Stimulated activated CD8-positive, alpha-beta memory T cell treated with anti-CD3 and anti-CD28 coated beads, Interleukin-7, amount 100 ng/mL, for 1 hour (primary cell): ENCODE data around the gene APOO.
"Not testable (repeated sequence)": the region's sequence is repeated elsewhere in the genome, so short reads cannot be mapped to it uniquely, and the experiment has no call there.

Source experiments
- DNase-seq, 2 donors: peaks; one replicate each; pipeline ENCODE4 v3.0.0-alpha.2; 2020; ENCODE audit warnings: low read depth in 2 of 2

Gene APOO

DNA sequence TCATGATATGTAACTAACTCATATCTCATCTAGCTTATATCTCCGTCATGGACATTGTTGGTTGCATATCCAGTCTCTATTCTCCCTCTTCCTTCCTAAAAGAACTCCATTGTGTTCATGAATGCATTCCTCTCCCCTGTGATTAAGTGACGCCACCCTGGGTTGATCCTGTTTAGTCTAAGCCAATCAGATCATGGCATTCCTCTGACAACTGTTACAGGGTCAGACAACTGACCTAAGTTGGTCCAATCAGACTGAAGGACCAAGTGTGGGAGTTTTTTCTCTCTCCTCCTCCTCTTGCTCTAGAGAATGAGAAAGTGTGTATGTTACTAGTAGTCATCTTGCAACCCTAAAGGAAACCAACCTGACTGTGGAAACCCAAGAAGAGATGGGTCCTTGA is 3.6 kb downstream of the APOO start:
- DNase-seq: no peak

DNA sequence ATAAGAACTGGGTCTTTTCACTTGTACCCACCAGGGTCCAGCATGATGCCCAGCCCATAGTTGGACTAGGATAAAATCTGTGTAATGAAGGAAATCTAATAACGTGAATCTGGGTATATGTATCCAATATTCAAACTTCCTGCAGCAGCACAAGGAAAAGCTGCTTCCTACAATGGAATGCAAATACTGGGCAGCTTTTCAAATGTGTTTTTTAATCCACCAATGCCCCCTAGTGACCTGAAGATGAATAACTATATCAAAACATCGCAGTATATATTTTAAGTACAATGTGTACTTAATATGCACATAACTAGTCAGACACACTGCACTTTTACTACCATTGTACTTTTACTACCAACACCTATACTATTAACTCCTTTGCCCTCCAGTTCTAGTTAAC is 5.3 kb downstream of the APOO start:
- no peak for DNase-seq

DNA sequence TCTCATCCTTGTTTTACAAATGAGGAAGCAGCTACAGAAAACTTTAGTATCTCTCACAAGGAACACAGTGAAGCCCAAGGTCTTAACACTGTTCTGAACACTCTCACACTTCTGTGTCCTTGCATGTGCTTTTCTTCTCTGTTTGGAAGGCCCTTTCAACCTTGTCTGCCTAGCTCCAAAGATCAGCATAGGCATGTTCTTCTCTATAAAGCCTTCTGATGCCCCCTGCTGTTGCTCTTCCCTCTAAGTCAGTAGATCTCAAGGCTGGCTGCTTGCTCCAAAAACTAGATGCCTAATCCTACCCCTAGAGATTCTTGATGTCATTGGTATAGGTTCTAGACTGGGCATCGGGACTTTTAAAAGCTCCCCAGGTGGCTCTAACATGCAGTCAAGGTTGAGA is 5.9 kb downstream of the APOO start:
- DNase-seq: peak in 1 of 2 donors; percentile 2

DNA sequence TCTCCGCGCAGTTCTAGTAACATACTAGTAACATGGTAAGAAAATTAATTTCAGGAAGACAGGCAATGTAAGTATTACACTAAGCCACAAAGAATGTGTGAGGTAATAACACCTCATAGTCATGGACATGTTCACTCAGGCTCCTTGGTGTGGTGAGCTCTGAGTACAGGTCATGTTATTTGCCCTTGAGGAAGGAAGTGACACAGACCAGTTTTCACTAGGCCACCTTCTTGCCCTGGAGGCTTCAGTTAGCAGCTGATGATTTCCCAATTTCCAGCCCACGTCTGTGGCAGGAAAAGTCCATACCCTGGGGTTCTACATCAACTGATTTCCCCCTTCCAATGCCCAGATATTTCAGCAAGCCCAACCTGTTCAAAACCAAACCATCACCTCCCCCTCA is 6.7 kb downstream of the APOO start:
- DNase-seq: no peak

DNA sequence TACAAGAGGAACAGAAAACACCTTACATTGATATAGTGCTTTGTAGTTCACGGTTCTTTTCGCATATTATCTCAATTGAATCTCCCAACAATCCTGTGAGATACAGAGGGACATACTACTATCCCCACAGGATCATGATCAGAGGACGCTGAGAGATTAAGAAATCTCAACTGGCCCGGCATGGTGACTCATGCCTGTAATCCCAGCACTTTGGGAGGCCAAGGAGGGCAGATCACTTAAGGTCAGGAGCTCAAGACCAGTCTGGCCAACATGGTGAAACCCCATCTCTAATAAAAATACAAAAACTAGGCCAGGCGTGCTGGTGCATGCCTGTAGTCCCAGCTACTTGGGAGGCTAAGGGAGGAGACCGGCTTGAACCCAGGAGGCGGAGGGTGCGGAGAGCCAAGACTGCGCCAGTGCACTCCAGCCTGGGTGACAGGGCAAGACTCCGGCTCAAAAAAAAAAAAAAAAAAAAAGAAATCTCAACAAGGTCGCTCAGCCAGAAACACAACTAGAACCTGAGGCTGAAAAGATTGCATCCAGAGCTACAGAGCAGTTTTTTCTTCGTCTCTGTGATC is 7.4 kb downstream of the APOO start:
- DNase-seq: no peak

DNA sequence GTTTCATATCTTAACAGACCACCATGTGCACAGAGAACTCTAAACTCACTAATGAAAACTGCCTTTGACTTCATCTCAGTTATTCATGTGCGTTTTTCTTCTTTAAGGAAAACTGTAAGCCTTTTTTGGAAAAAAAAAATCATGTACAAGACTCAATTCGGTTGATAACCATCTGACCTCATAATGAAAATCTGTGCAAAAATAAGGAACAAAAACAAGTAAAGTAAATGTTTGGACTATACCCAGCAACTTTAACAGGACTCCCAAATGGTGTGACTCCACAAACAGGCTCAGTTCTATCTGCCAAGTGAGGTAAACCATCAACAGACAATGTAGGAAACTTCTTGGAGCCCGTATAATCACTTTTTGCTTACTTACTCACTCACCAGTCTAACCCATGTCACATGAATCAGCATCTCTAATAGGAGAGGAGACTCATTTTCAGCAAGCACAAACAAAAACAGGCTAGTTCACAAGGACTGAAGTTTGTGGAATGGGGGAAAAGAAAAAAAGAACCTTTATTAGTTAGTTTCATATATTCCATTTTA is 9.3 kb downstream of the APOO start:
- DNase-seq: no peak

DNA sequence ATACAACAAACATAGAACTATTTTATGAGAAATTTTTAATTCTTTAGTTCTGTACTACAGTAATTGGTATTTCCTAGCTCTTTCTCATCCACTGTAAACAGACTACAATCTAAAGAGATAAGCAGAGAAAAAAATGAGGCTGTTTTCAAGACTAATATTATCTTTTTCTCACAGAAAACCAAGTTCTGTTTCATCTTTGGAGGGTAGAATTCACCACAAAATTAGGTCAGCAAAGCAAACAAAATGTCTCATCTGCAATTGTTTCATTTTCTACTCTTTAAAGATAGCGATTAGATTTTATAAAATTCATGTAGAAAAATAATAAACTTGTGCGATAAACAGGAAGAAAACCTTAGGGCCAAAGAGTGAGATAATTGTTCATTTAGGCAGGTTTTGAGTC is 10.8 kb downstream of the APOO start:
- no peak for DNase-seq

DNA sequence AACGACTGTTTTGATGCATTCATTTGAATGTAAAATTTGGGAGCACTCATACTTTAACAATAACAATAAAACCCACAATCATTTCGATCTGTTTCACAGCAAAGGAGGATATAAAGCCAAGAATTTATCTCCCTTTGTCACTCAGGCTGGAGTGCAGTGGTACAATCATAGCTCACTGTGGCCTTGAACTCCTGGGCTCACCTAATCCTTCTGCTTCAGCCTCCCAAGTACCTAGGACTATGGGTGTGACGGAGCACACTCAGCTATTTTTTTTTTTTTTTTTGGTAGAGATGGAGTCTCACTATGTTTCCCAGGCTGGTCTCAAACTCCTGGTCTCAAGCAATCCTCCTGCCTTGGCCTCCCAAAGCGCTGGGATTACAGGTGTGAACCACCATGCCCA is 11.2 kb downstream of the APOO start:
- not testable (repeated sequence) for DNase-seq

DNA sequence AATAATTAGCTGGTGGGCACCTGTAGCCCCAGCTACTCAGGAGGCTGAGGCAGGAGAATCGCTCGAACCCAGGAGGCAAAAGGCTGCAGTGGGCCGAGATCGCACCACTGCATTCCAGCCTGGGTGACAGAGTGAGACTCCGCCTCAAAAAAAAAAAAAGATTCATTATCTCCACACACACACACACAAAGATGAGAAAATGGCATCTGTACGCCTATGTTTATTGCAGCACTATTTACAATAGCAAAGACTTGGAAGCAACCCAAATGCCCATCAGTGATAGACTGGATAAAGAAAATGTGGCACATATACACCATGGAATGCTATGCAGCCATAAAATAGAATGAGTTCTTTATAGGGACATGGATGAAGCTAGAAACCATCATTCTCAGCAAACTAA is 12.7 kb downstream of the APOO start:
- not testable (repeated sequence) for DNase-seq

DNA sequence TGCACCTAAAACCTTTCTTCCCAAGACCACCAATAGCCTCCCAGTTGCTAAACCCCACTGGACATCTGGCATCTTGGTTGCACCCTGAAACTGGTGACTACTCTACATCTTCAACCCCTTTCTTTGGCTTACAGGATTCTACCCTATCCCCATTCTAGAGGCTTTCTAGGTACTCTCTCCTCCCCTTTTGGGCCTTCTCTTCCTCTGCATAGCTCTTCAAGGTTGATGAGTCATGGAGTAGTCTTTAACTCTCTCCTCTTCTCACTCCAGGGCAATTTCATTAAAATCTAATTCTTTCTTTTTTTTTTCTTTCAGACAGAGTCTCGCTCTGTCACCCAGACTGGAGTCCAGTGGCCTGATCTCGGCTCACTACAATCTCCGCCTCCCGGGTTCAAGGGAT is 16.8 kb downstream of the APOO start:
- DNase-seq: no peak

DNA sequence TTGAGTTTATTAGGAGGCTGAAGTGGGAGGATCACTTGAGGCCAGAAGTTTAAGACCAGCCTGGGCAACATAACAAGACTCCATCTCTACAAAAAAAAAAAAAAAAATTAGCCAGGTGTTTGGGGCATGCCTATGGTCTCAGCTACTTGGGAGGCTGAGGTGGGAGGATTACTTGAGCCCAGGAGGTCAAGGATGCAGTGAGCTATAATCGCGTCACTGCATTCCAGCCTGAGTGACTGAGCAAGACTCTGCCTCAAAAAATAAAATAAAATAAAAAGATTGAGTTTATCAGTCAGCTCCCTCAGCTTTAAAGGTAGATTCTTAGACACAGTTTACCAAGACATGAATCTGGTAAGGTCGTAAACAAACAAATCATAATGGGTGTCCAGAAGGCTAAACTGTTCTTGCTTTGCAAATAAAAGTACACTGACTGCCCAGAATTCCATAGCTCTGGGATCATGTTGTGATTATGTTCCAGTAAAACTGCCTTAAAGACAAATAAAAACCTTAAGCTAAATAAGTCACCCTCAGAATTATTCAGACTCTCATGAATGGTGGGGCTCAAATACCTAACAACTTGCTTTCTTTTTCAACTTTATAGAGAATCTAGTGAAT is 18.7 kb downstream of the APOO start:
- DNase-seq: no peak

DNA sequence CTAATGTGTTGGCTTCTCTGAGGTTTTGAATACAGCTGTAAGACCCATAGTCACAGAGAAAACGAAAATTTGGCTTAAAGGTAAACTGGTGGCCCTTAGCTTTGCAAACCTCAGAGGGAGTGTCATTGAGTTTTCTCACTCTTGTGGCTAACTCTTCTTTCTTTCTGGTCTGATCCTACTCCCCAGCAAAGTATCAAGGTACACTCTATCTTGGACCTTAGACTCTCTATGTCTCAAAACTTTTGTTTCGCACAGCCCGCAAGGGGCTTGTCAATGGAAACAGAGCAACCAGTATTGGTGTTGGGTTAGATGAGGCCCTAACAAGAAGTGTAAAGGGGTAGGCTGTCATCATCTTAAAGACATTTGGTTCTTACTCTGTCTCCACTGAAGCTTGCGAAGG is 19.8 kb downstream of the APOO start:
- no peak for DNase-seq

DNA sequence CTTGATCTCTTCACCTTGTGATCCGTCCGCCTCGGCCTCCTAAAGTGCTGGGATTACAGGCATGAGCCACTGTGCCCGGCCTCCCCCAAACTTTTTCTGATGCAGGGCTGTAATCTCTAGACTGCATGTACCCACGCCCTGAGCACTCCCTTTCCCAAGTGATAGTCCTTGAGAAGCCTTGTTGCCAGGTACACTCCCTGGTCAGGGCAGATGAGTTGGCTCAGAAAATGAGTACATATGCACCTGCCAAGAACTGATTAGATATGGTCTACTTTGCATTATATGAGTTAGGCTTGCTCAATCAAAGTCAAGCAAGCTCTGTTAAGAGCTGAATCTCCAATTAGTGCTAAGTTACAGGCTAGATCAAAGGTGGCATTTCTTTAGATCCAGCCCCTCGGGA is 20.3 kb downstream of the APOO start:
- no peak for DNase-seq

DNA sequence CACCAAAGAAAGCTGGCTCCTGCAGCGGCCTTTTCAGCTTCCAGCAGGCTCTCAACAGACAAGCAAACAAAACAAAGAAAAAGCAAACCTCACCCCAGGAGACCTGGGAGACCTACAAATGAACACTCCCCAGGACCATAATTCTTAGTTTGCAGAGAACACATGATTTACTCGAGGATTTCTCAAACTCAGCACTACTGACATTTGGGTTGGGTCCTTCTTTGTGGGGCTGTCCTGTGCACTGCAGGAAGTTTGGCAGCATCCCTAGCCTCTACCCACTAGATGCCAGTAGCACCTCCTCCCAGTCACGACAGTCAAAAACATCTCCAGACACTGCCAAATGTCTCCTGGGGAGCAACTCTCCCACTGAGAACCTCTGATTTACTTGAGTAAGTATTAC is 21.9 kb downstream of the APOO start:
- DNase-seq: no peak

DNA sequence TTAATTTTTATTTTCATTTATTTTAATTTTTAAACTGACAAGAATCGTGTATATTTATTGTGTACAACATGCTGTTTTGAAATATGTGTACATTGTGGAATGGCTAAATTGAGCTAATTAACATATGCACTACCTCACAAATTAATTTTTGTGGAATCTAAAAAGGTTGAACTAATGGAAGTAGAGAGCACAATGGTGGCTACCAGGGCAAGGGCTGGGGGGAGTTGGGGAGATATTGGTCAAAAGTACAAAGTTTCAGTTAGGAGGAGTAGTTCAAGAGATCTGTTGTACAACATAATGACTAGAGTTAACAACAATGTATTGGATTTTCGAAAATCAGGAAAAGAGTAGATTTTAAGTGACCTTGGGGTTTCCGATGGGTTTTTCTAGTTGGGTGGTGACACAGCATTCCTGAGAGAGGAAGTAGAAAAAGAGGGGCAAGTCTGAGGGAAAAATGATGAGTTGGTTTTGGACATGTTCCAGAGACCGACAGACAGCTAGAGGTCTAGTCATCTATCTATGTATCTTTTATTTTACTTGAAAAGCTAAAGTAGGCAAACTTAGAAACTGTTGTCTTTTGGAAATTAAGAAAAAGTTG is 23.2 kb downstream of the APOO start:
- DNase-seq: no peak

DNA sequence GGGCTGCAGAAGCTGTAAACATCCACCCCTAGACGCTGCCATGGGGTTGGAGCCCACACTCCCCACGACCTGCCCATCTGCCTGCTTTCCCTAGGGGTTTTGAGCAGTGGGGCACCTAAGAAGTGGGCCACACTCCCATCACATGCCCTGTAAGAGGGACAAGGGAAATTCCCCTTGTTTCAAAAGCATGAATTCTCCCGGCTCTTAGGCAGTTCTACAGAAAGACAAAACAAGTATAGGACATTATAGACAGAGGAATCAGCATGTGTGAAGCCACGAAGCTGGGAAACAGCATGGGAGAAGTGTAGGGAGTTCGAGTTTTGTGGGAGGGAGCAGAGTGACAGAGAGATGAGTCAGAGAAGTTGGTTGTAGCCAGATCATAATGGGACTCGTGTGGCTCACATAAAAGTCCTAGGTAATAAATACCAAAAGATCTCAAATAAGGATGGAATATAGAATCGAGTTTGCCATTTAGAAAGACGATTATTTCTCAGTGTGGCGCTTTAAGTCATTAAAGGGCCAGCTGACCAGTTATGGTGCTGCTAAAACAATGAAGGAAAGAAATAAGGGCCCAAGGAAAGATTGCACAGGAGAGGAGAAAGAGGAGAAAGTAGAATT is 23.9 kb downstream of the APOO start:
- no peak for DNase-seq

DNA sequence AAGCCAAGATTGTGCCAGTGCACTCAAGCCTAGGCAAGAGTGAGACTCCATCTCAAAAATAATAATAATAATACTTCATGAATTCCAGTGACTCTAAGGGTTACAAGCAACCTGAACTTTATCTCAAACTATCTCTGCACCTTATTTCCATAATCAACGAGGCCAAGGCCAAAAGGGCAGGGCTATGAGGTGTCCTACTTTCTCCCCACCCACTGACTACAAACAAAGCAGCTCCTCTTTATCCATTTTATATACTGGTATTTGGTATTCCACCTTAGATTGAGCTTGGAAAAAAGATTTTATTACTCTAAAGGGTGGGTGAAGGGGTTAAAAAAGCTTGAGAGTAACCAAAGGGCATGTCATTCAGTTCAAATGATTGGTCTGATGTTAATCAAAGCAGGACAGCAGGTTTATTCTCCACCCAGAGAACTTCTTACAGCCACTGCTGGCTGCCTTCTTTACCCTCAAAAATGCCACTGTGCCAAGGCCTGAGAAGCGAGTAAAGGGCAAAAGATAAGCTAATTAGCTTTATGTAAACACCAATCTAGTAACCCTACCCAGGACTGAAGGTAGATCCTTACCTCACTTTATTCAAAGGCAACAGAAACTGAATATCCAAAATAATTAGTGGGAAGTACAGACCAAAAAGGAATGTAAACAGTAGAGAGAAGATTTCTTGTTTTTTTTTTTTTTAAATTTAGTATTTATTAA is 28.2 kb downstream of the APOO start:
- DNase-seq: no peak

DNA sequence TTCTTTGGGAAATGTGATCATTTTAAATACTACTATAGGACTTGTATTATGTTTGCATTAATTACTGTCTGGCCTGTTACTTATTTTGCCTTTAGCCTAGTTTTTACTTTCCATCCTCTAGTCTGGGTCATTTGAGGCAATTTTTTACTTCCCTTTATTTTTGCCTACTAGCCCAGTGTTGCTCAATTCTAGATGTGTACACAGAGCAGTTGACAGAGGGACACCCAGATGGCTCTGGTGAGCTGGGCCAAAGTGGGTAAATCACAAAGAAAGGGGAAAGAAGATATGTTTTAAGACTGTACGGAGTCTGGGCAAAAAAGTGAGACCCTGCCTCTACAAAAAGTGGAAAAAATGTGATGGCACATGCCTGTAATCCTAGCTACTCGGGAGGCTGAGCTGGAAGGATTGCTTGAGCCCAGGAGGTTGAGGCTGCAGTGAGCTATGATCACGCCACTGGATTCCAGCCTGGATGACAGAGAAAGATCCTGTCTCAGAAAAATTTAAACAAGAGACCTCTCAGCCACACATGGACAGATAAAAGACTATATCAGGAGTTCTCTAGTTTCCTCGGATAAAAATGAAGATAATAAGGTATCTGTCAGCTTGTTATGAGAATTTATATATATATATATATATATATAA is 35.7 kb downstream of the APOO start:
- DNase-seq: no peak

DNA sequence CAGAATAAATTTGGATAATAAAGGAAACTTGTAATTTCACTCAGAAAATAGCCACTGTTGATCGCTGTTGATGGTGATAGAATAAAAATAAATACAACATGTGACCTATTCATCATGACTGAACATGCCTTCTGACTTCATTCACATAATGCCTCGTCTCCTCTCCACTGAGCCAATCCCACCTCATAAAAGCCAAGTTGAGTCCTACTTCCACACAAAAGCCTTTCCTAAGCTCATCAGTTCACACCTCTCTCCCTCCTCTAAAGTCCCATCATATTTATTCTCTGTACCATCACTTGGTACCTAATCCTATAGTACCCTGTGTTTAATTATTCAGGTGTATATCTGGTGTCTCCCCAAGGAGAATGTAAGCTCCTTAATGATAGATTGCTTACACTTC is 37.7 kb downstream of the APOO start:
- no peak for DNase-seq

DNA sequence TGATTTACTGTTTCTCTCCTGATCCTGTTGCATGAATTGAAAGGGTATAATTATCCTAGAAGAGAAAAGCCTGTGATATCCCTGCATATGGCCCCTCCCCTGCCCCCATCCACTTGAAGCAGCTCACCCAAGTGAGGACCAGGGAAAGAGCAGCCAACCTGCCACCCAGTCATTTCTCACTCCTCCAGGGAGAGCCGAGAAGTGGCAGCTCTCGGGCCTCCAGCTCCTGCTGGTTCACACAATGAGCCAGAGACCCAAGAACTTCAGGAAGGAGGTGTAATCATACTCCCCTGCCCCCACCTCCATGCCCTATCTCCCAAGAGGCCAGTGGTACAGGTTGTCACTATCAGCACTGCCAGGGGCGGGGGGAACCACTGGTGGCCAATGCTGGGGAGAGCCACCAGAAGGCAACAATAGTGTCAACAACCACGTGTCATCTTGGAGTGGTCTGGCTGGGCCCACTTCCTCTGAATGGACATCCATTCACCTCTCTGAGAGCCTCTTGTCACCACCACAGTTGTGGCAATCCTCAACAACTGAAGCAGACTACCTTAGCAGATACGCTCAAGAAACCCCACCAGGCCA is 42.9 kb downstream of the APOO start:
- DNase-seq: no peak

DNA sequence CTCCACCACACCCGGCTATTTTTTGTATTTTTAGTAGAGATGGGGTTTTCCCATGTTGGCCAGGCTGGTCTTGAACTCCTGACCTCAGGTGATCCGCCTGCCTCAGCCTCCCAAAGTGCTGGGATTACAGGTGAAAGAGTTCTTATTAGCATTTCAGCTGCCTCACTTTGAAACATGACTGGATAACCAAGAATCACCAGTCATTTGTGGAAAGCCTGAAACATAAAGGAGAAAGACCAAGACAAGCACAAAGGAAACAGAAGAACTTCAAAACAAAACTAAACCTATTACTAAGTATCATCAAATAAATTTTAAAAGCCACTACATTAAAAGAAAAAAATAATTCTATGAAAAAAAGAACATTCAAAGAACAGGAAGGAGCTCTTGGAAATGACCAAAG is 45.8 kb downstream of the APOO start:
- DNase-seq: not testable (repeated sequence)
